ENCODE measurements around the gene BABAM2.

DNA sequence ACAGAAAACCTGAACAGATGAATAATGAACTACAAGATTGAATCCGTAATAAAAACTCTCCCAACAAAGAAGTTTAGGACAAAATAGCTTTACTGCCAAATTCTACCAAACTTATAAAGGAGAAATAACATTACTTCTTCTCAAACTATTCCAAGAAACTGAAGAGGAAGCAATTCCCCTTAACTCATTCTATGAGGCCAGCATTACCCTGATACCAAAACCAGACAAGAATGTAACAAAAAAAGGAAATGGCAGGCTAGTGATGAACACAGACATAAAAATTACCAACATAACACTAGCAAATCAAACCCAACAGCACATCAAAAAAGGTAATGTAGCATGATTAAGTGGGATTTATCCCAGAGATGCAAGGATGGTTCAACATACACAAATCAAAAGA lies 288.4 kb downstream of the BABAM2 start:
- TF ChIP-seq, protein P1, sequence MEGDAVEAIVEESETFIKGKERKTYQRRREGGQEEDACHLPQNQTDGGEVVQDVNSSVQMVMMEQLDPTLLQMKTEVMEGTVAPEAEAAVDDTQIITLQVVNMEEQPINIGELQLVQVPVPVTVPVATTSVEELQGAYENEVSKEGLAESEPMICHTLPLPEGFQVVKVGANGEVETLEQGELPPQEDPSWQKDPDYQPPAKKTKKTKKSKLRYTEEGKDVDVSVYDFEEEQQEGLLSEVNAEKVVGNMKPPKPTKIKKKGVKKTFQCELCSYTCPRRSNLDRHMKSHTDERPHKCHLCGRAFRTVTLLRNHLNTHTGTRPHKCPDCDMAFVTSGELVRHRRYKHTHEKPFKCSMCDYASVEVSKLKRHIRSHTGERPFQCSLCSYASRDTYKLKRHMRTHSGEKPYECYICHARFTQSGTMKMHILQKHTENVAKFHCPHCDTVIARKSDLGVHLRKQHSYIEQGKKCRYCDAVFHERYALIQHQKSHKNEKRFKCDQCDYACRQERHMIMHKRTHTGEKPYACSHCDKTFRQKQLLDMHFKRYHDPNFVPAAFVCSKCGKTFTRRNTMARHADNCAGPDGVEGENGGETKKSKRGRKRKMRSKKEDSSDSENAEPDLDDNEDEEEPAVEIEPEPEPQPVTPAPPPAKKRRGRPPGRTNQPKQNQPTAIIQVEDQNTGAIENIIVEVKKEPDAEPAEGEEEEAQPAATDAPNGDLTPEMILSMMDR (IDR thresholded peaks at IDR 0.05) = no peak
- TF ChIP-seq POLR2AphosphoS5 (IDR thresholded peaks at IDR 0.05; ENCODE audit: insufficient read depth in 1 of 2, low read depth in 1 of 2) = no peak

Measured in vagina (tissue), 2 donors.